GM12878 (cell line): Measurements from ENCODE around the gene CTNS. TPM values are rescaled to one million over a fixed set of nuclear protein-coding genes. Genes with fewer than 3 reads are reported as not detected.

Source experiments
- ATAC-seq: fragments of 200-7000 bp; cut with Tn5 transposase; 3 replicates; pipeline ENCODE4 v1.9.1; 2020; ENCODE audit warnings: mild to moderate bottlenecking, moderate library complexity
- BruUV-seq: library from RNA; stranded (reverse); fragments of 400-500 nt; replicated peaks from 2 replicates; lab custom pipeline; 2021; lab: Mats Ljungman, UMichigan
- CTCF ChIA-PET: fragments of 300-600 bp; sonication (Branson Sonifier 250); formaldehyde crosslinking; extraction: SDS; loops from one replicate; lab custom pipeline; 2021; ENCODE audit warnings: inconsistent platforms; lab: Yijun Ruan, JAX
- POLR2A ChIA-PET: fragments of 350-600 bp; formaldehyde crosslinking; extraction: SDS; loops from one replicate; lab custom pipeline; 2021; ENCODE audit warnings: inconsistent platforms; lab: Charles Lee
- RAD21 ChIA-PET: fragments of 300-600 bp; sonication (Branson Sonifier 250); formaldehyde crosslinking; loops from one replicate; lab custom pipeline; 2023; ENCODE audit warnings: antibody characterized with exemption; ENCODE audit not compliant: unreplicated experiment; lab: Charles Lee
- SMC1A ChIA-PET: fragments of 300-600 bp; sonication (Branson Sonifier 250); formaldehyde crosslinking; loops from one replicate; lab custom pipeline; 2023; ENCODE audit not compliant: unreplicated experiment, uncharacterized antibody; lab: Charles Lee
- DNase-seq: peaks from one replicate; pipeline ENCODE4 v3.0.0-alpha.2; 2011; ENCODE audit warnings: low read depth, low spot score
- FAIRE-seq: peaks from 3 replicates; lab custom pipeline; 2011; peaks lifted over from hg19 to GRCh38; lab: Jason Lieb, UNC
- H2AFZ ChIP-seq: 2 replicates; pipeline ENCODE4 v1.6.0; 2011; ENCODE audit warnings: low read depth, low read length, control low read depth; ENCODE audit not compliant: control insufficient read depth
- H3K27ac ChIP-seq: 2 replicates; pipeline ENCODE4 v1.5.1; 2011; ENCODE audit warnings: control low read depth; ENCODE audit not compliant: control insufficient read depth, insufficient read depth
- H3K27me3 ChIP-seq, 2 experiments: replicated peaks in 1 of 2; 2 replicates each; pipeline versions ENCODE4 v1.6.0 to v1.6.1; 2011; ENCODE audit warnings: low read length in 1 of 2; ENCODE audit not compliant: control insufficient read depth in 2 of 2, insufficient read depth in 2 of 2
- H3K36me3 ChIP-seq, 2 experiments: 2 replicates each; pipeline ENCODE4 v1.5.1; 2011; ENCODE audit warnings: low read length in 1 of 2; ENCODE audit not compliant: control insufficient read depth in 2 of 2, insufficient read depth in 2 of 2
- H3K4me1 ChIP-seq: 2 replicates; pipeline ENCODE4 v1.6.1; 2011; ENCODE audit warnings: mild to moderate bottlenecking, low read length, moderate library complexity, mixed read lengths; ENCODE audit not compliant: control insufficient read depth, insufficient read depth
- H3K4me2 ChIP-seq: 2 replicates; pipeline ENCODE4 v1.6.0; 2011; ENCODE audit warnings: control low read depth; ENCODE audit not compliant: control insufficient read depth, insufficient read depth
- H3K4me3 ChIP-seq: fragments of 200-600 bp; sonication (generic); 2 replicates; pipeline ENCODE4 v1.5.1; 2016
- H3K79me2 ChIP-seq: 2 replicates; pipeline ENCODE4 v1.6.0; 2011; ENCODE audit warnings: low read length; ENCODE audit not compliant: control insufficient read depth, insufficient read depth
- H3K9ac ChIP-seq: 2 replicates; pipeline ENCODE4 v1.8.0; 2011; ENCODE audit warnings: low read length, control low read depth, mixed read lengths; ENCODE audit not compliant: control insufficient read depth, insufficient read depth
- H3K9me3 ChIP-seq: replicated peaks from 3 replicates; pipeline ENCODE4 v1.5.1; 2011; ENCODE audit warnings: mild to moderate bottlenecking, low read length; ENCODE audit not compliant: control insufficient read depth, insufficient read depth
- H4K20me1 ChIP-seq: 2 replicates; pipeline ENCODE4 v1.6.0; 2011; ENCODE audit not compliant: control insufficient read depth, insufficient read depth
- HSF1 ChIP-seq: fragments of 150-350 bp; IDR thresholded peaks from 2 replicates; pipeline ENCODE4 v1.6.1; 2014; ENCODE audit warnings: mild to moderate bottlenecking, low read depth, low read length
- MLLT1 ChIP-seq: fragments of 450-650 bp; IDR thresholded peaks from 2 replicates; pipeline ENCODE4 v1.6.1; 2016; ENCODE audit warnings: mild to moderate bottlenecking
- NBN ChIP-seq: fragments of 450-650 bp; IDR thresholded peaks from 2 replicates; pipeline ENCODE4 v1.6.1; 2016
- NKRF ChIP-seq: fragments of 450-650 bp; conservative IDR thresholded peaks from 2 replicates; pipeline ENCODE4 v1.6.1; 2017; ENCODE audit warnings: mild to moderate bottlenecking, moderate library complexity
- POLR2AphosphoS5 ChIP-seq: IDR thresholded peaks from 2 replicates; pipeline ENCODE4 v1.6.1; 2011; ENCODE audit warnings: mild to moderate bottlenecking, low read length, inconsistent platforms
- SUPT20H ChIP-seq: IDR thresholded peaks from 2 replicates; pipeline ENCODE4 v1.6.1; 2011; ENCODE audit warnings: low read depth, mild to moderate bottlenecking, low read length, moderate library complexity, borderline replicate concordance; ENCODE audit not compliant: control insufficient read depth
- ZNF592 ChIP-seq: fragments of 450-650 bp; IDR thresholded peaks from 2 replicates; pipeline ENCODE4 v1.6.1; 2017; ENCODE audit warnings: mild to moderate bottlenecking, moderate library complexity
- ZNF687 ChIP-seq: fragments of 450-650 bp; IDR thresholded peaks from 2 replicates; pipeline ENCODE4 v1.6.1; 2017; ENCODE audit warnings: mild to moderate bottlenecking, moderate library complexity
- ZZZ3 ChIP-seq: IDR thresholded peaks from 2 replicates; pipeline ENCODE4 v1.6.1; 2011; ENCODE audit warnings: low read depth; ENCODE audit not compliant: control insufficient read depth, insufficient read length
- WGBS: methylation state at CpG from one replicate; pipeline ENCODE4 v1.1.6; 2016; ENCODE audit warnings: low lambda C conversion rate; ENCODE audit not compliant: insufficient replicate concordance, insufficient coverage; ENCODE audit errors: missing lambda C conversion rate; 5-methylcytosine and 5-hydroxymethylcytosine counted together
- in situ Hi-C: fragments of 300-500 bp; cut with MboI; formaldehyde crosslinking; loops from 9 replicates; pipeline ENCODE4 v1.14.3; 2018; ENCODE audit warnings: mixed read lengths
- intact Hi-C: fragments of 100-400 bp; cut with micrococcal nuclease; formaldehyde crosslinking; loops from one replicate; pipeline ENCODE4 v1.14.2; 2022; ENCODE audit not compliant: unreplicated experiment
- polyA plus RNA-seq, 11 experiments: library from polyadenylated mRNA; depleted of rRNA in 4 of 11; unstranded in 6 of 11; stranded (reverse) in 5 of 11; fragments of >200 nt; fragmentation: Nextera tagmentation in 4 of 11; fragmentation: Illumina TruSeq in 1 of 11; extraction: Ambion mirVana in 4 of 11; extraction: Trizol in 1 of 11; gene quantifications; 1 replicate in 1 of 11; 2 replicates in 10 of 11; pipeline versions ENCODE4 v1.2.1 to v1.2.3, GENCODE V29; 2011 to 2016; ENCODE audit warnings: inconsistent platforms in 2 of 11, missing spikeins in 2 of 11, low read depth in 1 of 11
- total RNA-seq, 4 experiments: library from RNA; depleted of rRNA in 3 of 4; stranded (reverse); fragments of >200 nt in 3 of 4; fragmentation: Illumina TruSeq in 1 of 4; extraction: Trizol in 1 of 4; gene quantifications; 2 replicates each; pipeline versions ENCODE4 v1.2.1 to v1.2.3, GENCODE V29; 2013 to 2021

CTNS gene
- total and polyA plus RNA-seq, 10 of the 15 experiments (the other 5 are each of a cell fraction or from before 2014, with no cell fraction given) = 0.92 to 10.7 (median 6.4) TPM

- Histone ChIP-seq H3K27me3 (no peaks in the 10 kb centered on the region), H3K79me2 (no peaks in the 10 kb centered on the region), H3K4me2 (no peak overlapping the region), H3K4me1 (no peaks in the 10 kb centered on the region), H3K27ac (no peak overlapping the region), H4K20me1 (no peaks in the 10 kb centered on the region), H3K4me3 (no peak overlapping the region), H3K9me3 (no peaks in the 10 kb centered on the region), H3K36me3 (no peaks in the 10 kb centered on the region; a peak in 1 of 4 replicates), H3K9ac (no peak overlapping the region), H2AFZ (no peak overlapping the region)
- RAD21 ChIA-PET = no interaction called here
- no peak for TF ChIP-seq NKRF
- no peak for TF ChIP-seq HSF1
- TF ChIP-seq ZZZ3 = no peak
- no peak for TF ChIP-seq ZNF687
- no peak for TF ChIP-seq SUPT20H
- no peak for TF ChIP-seq POLR2AphosphoS5
- no peak for TF ChIP-seq MLLT1
- no peak for TF ChIP-seq NBN
- TF ChIP-seq ZNF592 = no peak
- DNase-seq (no peak), FAIRE-seq (no peak), ATAC-seq (no peak)
- CTCF ChIA-PET = interaction anchor here (1.9 kb wide), 1 partner anchor 9 kb away, joined by 9 read pairs; no protein-coding TSS in a partner anchor
- POLR2A ChIA-PET = no interaction called here
- intact Hi-C loops = no loop called here
- in situ Hi-C loops = no loop called here
- SMC1A ChIA-PET = no interaction called here
- 97% methylated on average over 5 of the region's 5 CpGs for WGBS
- no TSS peak for BruUV-seq
Observed at GRCh38 chr17:3593384-3593783, 43.2 kb upstream of the CTNS start.
